GM18498 (cell line): ENCODE data around the gene NCBP1.
"Not testable (repeated sequence)": the region's sequence is repeated elsewhere in the genome, so short reads cannot be mapped to it uniquely, and the experiment has no call there.

ENCODE experiments used
- ATAC-seq: cut with Tn5 transposase; IDR thresholded peaks from one replicate; pipeline ENCODE4 v1.9.1; 2021; ENCODE audit warnings: mild to moderate bottlenecking, moderate library complexity; ENCODE audit not compliant: unreplicated experiment

Gene NCBP1, protein sequence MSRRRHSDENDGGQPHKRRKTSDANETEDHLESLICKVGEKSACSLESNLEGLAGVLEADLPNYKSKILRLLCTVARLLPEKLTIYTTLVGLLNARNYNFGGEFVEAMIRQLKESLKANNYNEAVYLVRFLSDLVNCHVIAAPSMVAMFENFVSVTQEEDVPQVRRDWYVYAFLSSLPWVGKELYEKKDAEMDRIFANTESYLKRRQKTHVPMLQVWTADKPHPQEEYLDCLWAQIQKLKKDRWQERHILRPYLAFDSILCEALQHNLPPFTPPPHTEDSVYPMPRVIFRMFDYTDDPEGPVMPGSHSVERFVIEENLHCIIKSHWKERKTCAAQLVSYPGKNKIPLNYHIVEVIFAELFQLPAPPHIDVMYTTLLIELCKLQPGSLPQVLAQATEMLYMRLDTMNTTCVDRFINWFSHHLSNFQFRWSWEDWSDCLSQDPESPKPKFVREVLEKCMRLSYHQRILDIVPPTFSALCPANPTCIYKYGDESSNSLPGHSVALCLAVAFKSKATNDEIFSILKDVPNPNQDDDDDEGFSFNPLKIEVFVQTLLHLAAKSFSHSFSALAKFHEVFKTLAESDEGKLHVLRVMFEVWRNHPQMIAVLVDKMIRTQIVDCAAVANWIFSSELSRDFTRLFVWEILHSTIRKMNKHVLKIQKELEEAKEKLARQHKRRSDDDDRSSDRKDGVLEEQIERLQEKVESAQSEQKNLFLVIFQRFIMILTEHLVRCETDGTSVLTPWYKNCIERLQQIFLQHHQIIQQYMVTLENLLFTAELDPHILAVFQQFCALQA

DNA sequence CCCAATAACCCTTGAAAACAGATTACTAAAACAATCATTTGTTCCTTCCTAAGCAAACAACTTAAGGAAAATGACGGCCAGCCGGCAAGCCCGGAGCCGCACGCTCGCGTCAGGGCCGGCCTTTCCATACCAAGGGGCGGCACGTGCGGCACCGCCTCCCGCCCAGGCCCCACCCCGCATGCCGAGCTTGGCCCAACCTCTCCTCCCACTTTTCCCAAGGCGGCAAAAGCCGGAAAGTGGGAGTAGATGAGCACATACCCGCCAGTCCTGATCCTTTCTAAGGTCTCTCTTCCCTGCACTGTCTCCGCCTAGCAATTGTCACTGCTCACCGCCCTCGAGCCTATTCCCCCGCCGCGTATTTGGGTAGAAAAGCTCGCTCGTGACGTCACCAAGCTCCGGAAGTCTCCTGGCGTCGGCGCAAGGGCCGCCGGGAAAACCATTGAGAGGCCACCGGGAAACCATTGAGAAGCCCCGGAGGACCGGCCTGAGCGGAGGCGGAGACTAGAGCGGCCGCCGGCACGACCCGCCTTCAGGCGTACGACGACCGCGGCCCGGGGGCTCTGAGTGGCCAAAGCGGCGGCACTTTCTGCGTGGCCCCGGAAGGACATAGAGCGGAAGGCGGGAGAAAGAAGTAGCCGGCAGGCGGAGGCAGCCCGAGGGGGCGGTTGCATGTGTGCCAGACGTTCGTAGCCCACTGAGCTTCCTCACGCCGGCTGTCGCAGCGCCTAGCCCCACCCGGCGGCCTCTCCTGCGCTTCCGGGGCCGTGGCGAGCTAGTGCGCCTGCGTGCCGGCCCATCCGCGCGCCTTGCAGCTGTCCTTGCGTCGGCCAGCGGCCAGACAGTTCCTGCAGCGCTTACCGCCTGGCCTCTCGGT lies at the start of gene NCBP1, which contains the start of gene TSTD2:
Gene NCBP1, plus strand, starts transcription at position 837 of the 874 bp plus-strand sequence. CDS start 61 bp downstream, outside the sequence.
Gene TSTD2, minus strand, starts transcription at position 384 of the 874 bp plus-strand sequence. CDS start 5,806 bp downstream, outside the sequence.
- ATAC-seq, result peak; percentile 85

DNA sequence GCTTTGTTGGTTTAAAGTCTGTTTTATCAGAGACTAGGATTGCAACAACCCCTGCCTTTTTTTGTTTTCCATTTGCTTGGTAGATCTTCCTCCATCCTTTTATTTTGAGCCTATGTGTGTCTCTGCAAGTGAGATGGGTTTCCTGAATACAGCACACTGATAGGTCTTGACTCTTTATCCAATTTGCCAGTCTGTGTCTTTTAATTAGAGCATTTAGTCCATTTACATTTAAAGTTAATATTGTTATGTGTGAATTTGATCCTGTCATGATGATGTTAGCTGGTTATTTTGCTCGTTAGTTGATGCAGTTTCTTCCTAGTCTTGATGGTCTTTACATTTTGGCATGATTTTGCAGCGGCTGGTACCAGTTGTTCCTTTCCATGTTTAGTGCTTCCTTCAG lies 48.8 kb upstream of the NCBP1 start:
- not testable (repeated sequence) for ATAC-seq

DNA sequence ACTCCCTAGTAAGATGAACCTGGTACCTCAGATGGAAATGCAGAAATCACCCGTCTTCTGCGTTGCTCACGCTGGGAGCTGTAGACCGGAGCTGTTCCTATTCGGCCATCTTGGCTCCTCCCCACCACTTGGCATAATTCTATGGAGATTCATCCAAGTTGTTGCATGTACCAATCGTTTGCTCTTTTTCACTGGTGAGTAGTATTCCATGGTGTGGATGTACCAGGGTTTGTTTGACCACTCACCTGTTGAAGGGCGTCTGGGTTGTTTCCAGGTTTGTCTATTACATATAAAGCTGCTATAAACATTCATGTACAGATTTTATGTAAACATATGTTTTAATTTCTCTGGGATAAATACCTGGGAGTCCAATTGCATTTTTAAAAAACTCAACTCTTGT lies 46.7 kb upstream of the NCBP1 start:
- ATAC-seq, result not testable (repeated sequence)

DNA sequence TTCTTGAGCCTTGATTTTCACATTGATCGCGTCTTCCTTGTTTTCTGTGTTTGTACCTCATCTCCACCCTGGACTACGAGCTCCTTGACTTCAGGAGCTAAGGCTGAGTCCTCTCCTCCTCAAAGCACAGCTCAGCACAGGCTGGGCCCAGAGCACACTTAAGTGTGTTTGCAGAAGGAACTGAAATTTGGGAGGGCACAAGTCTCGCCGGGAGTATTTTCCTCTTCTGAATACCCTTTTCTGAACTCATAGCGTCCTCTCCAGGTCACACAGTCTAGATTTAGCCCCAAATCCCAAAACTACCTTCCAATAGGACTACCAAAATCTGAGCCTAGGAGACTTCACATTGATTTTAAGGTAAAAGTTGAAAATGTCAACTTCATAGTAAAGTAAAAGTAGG lies 42.1 kb upstream of the NCBP1 start:
- no peak for ATAC-seq

DNA sequence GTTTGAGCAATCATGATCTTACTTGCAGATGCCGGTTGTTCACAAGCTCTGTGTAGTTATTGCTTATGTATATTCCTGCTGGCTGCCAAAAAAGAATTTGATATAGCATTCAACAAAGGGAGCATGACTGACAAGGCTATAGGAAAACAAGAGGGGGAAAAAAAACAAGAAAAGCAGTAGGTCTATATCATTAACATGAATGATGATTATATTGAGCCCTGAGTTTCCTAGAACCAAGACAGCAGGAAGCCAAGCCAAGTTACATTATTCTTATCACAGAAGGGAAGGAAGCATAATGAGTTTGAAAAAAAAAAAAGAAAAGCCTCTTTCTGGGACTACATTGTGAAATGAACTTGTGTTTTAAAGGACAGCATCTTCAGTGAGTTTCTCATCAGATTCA lies 41.5 kb upstream of the NCBP1 start:
- ATAC-seq, result no peak

DNA sequence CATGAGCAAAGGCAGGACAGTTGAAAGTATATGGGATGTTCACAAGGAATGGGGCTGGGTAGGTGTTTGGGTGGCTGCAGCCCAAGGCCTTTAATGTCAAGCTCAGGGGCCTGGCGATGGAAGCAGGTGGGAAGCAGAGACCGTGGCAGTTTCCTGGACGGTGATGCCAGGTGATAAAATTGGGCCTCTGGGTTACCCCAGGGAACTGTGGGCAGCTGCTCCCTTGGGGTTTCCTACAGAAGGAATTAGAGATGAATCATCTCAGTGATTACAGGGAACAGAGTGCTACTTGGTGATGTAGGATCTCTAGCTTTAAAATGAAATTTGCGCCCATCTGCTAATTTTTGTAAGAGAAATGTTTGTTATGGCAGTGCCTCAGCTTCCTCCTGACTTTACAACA lies 39.7 kb upstream of the NCBP1 start:
- ATAC-seq, result no peak

DNA sequence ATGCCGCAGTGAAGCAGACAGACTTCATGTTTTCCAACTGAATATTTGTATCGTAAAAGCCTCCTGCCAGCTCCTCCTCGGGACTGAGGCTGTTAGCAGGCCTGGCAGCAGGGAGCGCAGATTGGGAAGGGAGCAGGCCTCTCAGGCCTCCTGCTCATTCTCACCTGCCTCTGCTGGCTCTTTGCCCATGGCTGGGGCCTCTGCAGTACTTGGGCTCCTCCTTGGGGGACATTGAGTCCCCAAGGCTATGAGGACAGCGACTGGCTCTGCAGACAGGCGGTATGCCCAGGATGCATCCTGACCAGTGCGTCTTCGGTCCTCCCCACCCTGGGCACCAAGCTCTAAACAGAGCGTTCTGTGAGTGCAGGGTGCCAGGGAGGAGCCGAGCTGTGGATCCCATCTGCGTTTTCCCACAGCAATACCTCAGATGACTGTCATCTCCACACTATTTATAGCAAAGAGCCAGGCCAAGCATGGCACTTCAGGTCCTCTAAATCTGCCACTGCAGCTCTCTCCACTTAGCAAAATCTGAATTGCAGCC lies 39.2 kb upstream of the NCBP1 start:
- ATAC-seq, result no peak

DNA sequence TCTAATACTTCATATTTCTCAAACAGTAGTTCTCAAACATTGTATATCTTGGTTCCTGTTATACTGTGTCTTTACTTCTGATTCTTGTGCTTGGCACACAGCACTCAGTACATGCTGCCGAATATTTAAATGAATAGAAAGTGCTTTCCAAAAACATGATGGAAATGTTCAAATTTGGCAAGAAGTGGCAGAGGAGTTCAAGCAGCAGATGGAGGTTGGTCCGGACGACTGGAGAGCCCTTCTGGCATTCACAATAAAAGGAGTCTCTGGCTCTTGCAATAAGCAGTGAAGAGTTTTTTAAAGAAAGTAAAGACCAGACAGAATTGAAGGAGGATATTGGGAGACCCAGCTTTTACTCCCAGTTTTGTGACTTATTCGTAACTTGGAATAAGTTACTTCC lies 36.7 kb upstream of the NCBP1 start:
- no peak for ATAC-seq

DNA sequence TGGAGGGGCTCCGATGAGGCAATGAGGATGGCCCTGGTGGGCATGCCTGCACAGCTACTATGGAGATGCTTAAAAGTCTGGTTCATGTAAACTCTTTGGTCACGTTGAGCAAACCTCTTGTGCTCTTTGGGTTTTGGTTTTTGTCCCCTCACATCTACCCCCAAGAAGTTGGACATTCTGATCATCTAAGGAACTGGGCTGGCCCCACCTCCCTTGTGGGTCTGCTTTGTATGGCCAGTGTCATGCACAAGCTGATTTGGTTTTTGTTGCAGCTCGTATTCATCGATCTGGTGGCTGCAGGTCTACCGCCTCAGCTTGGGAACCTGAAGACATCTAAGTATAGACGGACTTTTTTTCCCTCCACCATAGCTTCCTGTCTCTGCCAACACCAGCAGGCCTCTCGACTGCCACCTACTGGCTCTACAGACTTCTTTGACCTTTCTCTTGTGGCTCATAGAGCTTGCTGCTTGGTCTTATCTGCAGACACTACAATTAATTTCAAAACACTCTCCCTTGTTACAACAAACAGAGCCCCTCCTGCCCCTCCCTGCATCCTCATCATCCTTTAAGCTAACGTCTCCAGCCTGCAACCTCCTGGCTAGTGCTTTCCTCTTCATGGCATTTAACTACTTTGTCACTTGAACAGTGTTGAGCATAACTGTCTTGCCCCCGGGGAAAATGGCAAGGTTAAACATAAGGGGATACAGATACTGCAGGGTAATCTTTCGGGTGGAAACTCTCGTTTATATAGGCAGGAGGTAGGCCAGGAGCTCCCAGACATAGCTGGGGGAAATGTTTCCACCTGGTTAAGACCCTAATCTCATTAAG lies 34.9 kb upstream of the NCBP1 start:
- peak; percentile 89 for ATAC-seq

DNA sequence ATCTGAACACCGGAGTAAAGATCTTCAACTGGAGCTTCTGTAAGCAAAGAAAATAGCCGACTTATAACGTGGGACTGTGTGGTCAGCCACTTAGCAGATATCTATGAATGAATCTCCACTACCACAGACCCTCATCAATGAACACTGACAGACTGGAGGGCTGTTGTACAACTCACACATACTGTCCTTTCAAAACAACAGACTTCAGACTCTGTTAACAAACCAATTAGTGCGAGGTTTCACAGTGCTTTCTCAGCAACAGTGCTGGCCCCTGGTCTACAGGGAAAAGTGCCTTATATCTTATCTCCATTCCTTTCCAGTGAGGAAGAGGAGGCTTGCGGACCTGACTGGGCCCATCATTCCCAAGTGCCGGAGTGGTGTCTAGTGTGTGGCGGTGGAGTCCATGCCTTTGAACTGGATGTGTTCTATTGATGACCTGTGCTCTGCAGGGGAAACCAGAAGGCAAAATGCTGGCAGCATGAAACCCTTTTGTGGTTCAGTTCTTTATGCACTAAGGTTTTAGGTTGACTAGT lies 34.2 kb upstream of the NCBP1 start:
- no peak for ATAC-seq

DNA sequence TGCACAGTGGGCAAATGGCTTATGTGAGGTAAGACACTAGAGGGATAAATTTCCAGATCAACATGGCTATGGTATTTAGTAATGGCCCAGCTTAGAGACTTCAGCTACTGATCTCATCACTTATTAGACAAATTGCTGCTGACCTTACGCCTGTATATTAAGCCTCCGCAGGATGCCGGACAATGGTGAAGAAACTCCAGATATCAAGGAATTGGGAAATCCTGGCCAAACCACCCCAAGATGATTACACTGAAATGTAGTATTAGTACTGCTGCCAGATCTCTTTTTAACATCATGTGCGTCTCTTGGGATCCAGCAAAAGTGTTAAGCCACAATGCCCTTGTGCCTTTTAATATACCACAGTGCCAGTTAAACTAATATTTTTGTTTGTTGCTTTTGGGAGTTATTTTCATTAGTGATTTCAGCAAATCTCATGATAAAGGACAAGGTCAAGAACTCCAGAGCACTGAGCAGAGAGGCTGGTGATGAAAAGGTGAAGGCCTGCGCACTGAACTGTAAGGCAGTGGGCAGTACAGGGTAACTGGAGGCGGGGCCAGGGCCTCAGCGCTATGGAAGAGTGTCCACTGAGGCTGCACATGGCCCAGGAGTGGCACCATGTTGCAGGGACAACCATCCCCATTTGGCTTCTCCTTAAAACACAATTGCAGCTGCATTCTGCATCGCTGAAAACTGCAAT lies 32.9 kb upstream of the NCBP1 start:
- no peak for ATAC-seq

DNA sequence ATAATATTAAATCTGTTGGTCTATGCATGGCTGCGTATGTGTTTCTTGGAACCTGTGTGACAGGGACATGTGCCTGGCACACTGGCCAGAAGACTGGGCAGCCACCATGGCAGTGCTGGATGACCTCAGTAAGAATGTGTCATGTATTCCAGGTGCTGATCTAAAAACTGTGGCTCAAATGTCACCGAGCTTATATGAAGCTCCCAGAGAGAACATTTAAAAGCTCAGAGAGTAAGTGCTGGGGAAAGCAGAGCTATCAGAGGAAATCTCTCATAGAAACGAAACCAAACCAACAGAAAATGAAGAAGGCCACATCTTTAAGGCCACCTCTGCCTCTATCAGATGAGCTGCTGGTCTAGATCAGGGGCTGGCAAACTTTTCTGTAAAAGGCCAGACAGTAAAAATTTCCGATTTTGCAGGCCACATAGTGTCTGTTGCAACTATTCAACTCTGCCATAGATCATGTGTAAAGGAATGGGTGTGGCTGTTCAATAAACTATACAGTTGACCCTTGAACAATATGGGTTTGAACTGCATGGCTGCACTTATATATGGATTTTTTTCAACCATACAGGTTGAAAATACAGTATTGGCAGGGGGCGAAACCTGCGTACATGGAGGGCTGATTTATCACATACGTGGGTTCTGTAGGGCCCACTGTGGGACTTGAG lies 32.3 kb upstream of the NCBP1 start:
- no peak for ATAC-seq

DNA sequence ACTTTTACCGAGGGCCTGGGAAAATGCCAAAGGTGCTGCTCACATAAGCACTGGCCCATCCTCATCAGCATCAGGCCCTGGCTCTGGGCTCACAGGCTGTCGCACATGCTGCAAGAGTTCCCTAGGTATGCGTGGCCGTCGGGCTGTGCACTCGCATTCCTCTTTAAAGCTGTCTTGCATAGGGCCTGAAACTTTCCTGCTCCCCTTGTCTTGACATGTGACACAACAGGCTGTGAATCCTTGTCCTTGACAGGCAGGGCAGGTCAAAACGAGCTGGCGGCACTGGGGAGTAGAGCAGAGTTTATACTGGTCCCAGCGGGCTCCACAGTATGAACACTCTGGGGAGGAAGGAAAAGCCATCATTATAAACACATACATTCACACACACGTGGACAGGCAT lies 31.2 kb upstream of the NCBP1 start:
- no peak for ATAC-seq

DNA sequence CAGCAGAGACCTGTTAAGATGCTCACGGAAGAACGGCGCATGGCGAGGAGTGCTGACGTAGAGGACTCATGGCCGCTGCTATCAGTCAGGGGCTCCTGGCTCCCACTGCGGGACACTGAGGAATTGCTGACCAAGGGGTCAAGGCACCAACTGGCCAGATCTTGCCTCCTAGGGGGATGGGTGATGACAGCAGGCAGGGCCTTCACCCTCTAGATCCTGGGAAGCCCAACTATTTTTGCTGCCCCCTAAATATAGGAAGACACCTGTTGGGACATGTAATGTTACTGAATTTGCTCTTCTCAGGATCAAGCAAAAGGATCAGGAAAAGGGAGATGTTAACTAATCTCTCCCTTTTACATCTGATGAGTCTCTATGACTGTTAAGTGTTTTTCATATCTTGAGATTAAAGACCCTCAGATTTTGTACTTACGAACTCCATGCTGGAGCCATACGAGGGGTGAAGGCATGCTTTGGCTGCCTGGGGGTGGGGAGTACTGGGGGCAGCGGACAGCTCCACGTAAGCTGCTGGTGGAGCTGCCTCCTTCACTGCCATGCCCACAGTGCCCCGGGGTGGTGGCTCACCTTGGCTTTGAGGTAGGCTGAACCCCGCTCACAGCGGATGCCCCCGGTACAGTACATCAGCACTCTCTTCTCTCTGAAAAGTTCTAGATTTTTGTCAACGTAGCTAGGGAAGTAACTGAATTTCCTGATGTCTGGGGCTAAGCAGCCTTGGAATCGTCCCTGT lies 28.5 kb upstream of the NCBP1 start:
- ATAC-seq, result no peak

DNA sequence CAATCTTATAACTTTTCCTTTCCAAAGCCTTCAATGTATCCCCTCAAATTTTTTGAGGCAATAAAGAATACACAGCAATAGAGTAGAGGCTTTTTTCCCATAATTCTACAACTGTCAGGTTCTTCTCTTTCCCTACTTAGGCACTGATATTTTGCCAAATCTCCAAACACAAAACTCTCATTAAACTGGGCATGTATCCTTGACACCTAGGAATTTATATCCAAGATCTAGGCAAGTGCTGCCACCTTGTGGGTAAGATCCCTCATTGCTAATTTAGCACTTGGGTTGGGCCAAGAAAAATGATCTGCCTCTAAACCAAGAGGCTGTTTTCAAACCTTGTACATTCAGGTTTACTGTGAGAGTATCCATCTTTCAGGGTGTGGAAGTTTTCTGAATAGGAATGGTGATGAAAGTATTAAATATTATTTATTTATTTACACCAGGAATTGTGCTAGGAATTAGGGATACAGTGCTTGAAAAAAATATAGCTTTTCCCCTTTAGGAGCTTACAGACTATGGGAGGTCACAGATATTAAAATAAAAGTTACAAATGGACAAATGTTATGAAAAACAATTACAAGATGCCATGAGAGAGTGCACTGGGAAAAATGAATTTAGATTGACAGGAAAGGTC lies 18.1 kb upstream of the NCBP1 start:
- ATAC-seq, result no peak

DNA sequence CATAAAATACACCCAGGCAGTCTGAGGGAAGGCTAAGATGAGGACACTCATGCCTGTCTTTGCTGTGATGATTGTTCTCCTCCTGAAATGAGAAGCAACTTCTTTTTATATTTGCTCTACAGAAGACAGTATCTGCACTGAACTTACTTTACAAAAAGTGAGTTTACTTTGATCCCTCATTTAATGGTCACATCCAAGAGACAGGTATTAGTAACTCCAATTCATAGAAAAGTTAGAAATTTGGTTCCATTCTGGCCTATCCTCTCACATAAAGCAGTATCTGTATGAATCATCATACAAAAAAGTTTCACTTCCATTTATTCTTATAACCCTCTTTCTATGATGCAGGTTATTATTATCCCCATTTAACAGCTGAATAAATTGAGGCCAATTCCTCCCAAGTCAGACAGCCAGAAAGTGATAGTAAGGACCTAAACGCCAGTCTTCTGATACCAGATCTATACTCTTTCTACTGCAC lies 15.6 kb upstream of the NCBP1 start:
- ATAC-seq, result no peak

DNA sequence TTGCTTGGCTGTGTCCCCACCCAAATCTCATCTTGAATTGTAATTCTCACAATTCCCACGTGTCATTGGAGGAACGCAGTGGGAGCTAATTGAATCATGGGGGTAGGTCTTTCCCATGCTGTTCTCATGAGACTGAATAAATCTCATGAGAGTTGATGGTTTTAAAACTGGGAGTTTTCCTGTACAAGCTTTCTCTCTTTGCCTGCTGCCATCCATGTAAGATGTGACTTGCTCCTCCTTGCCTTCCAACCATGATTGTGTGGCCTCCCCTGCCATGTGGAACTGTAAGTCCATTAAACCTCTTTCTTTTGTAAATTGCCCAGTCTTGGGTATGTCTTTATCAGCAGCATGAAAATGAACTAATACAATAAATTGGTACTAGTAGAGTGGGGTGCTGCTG lies 13.6 kb upstream of the NCBP1 start:
- ATAC-seq, result not testable (repeated sequence)
